Measurements from ENCODE around the gene GTSE1.

Gene GTSE1

GRCh38 chr22:46274381-46274780, 22.3 kb upstream of the GTSE1 start:
- in situ Hi-C loops (cut with MboI; ENCODE audit: low sequenced_read_pairs), result no loop called here

GRCh38 chr22:46275455-46276122, 21.1 kb upstream of the GTSE1 start:
- in situ Hi-C loops (cut with MboI; ENCODE audit: low sequenced_read_pairs), result no loop called here

- in situ Hi-C loops (cut with MboI; ENCODE audit: low sequenced_read_pairs), result no loop called here
These were observed 20.1 kb upstream of the GTSE1 start for GRCh38 chr22:46276563-46276962.

- in situ Hi-C loops (cut with MboI; ENCODE audit: low sequenced_read_pairs), result no loop called here
These were observed 17.7 kb upstream of the GTSE1 start for GRCh38 chr22:46278656-46279645.

GRCh38 chr22:46280063-46280817, 16.4 kb upstream of the GTSE1 start:
- in situ Hi-C loops (cut with MboI; ENCODE audit: low sequenced_read_pairs), result no loop called here

- in situ Hi-C loops (cut with MboI; ENCODE audit: low sequenced_read_pairs), result no loop called here
These were observed 15.6 kb upstream of the GTSE1 start for GRCh38 chr22:46280999-46281623.

- in situ Hi-C loops (cut with MboI; ENCODE audit: low sequenced_read_pairs), result no loop called here
These were observed 14.6 kb upstream of the GTSE1 start for GRCh38 chr22:46281866-46282678.

- in situ Hi-C loops (cut with MboI; ENCODE audit: low sequenced_read_pairs), result no loop called here
These were observed 10.7 kb upstream of the GTSE1 start for GRCh38 chr22:46286006-46286405.

- in situ Hi-C loops (cut with MboI; ENCODE audit: low sequenced_read_pairs), result no loop called here
These were observed 9.5 kb upstream of the GTSE1 start for GRCh38 chr22:46286941-46287872.

- in situ Hi-C loops (cut with MboI; ENCODE audit: low sequenced_read_pairs), result no loop called here
These were observed 8.6 kb upstream of the GTSE1 start for GRCh38 chr22:46287873-46288751.

GRCh38 chr22:46288846-46289243, 7.8 kb upstream of the GTSE1 start:
- in situ Hi-C loops (cut with MboI; ENCODE audit: low sequenced_read_pairs), result no loop called here

GRCh38 chr22:46289244-46289891, 7.3 kb upstream of the GTSE1 start:
- in situ Hi-C loops (cut with MboI; ENCODE audit: low sequenced_read_pairs), result no loop called here

- in situ Hi-C loops (cut with MboI; ENCODE audit: low sequenced_read_pairs), result no loop called here
These were observed 6.4 kb upstream of the GTSE1 start for GRCh38 chr22:46290121-46290842.

- in situ Hi-C loops (cut with MboI; ENCODE audit: low sequenced_read_pairs), result no loop called here
These were observed 5.6 kb upstream of the GTSE1 start for GRCh38 chr22:46290843-46291785.

GRCh38 chr22:46292173-46292572, 4.5 kb upstream of the GTSE1 start:
- in situ Hi-C loops (cut with MboI; ENCODE audit: low sequenced_read_pairs), result no loop called here

- in situ Hi-C loops (cut with MboI; ENCODE audit: low sequenced_read_pairs), result no loop called here
These were observed 3.9 kb upstream of the GTSE1 start for GRCh38 chr22:46292732-46293131.
